NCI-H226 (cell line): ENCODE results near the gene BTBD8.

Source experiments
- DNase-seq: peaks from one replicate; pipeline ENCODE4 v3.0.0-alpha.2; 2015

Gene BTBD8

DNA sequence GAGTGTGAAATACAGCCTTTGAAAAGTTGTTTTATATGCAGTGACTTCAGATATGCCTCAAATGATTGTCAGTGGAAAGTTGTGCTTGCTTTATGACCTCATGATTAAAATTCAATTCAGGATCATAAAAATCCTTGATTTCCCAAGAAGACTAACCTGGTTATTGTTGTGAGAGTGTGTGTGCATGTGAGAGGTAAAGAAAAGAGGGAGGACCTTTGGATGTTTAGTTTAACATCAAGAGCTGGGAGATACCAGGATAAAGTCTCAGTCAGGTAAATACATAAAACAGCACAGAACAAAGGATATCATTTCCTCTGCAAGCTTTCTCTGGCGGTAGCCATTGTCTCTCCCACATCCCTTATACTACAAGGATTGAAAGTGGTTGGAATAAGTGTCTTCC lies 14.4 kb downstream of the BTBD8 start:
- DNase-seq, result no peak

DNA sequence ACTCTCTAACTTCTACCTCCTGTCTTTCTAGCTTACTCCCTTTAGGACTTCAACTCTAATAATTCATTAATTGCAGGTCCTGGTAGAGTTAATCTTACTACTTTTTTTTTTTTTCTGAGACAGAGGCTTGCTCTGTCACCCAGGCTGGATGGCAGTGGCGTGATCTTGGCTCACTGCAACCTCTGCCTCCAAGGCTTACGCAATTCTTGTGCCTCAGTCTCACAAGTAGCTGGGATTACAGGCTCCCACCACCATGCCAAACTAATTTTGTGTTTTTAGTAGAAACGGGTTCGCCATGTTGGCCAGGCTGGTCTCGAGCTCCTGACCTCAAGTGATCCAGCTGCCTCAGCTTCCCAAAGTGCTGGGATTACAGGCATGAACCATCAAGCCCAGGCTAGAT lies 15.7 kb downstream of the BTBD8 start:
- DNase-seq, result no peak

DNA sequence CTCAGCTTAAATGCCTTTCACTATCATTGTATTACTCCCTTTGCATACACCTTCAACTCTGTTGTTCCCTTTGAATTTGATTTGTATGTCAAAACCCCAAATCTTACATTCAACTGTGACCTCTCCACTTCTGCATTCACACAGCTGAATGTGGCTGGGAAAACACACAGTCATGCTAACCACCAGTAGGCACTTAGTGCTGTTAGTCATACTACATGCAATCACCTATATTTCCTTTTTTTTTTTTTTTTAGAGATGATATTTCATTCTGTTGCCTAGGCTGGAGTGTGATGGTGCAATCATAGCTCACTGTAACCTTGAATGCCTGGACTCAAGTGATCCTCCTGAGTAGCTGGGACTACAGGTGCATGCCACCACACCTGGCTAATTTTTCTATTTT lies 16.2 kb downstream of the BTBD8 start:
- DNase-seq, result no peak

DNA sequence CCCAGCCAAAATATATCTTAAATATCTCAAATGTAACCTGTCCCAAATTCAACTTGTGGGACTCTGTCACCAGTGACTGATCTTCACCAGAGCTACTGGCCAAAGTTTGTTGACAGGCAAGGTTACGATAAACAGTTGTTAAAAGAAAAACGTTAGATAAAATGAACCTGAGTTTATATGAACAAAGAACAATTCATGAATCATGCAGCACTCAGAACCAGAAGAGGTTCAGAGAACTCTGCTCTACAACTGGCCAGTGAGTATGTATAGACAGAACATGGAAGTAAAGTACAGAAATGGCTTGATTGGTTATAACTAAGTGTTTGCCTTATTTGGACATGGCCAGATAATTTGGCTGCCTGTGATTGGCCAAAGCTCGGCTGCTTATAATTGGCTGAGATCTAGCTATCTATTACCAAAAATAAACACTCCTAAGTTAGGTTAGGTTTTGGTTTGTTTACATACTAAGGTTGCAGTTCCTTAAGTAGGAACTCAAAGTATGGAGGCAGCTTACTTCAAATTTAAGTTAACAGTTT lies 25.5 kb downstream of the BTBD8 start:
- DNase-seq, result no peak

DNA sequence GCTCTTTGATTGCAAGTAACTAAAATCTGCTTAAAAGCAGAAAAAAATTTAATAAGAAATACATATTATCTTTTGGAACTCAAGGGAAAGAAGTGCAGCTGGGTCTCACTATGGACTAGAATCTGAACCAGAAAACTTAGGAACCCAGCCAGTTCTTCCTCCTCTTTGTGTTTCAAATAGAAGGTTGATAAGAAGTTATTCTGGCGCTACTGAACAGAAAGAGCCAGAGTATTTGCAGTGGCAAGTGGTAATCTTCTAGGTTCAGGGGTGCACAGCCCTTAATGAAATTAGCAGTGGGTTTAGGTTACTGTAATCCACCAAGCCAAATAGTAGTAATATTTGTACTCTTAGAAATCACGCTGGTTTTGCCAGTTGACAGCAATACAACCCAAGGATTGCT lies 28.5 kb downstream of the BTBD8 start:
- DNase-seq, result no peak

DNA sequence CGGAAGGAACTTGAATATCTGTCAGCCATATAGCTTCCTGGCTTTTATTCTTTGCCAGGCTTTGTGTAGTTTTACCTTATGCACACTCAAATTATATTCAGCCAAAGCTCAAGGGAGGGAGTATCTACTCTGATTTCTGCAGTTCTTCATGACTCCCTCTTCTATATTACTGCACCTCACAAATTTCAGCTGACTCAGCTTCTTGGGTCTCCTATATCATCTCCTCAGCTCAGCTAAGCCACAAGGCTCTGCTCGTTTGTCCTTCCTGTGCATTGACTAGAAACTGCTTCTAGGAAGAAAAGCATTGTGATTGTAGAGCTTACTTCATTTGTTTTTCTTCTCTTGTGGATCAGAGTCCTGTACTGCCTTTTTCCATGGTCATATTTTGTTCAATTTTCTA lies 37.4 kb downstream of the BTBD8 start:
- no peak for DNase-seq

DNA sequence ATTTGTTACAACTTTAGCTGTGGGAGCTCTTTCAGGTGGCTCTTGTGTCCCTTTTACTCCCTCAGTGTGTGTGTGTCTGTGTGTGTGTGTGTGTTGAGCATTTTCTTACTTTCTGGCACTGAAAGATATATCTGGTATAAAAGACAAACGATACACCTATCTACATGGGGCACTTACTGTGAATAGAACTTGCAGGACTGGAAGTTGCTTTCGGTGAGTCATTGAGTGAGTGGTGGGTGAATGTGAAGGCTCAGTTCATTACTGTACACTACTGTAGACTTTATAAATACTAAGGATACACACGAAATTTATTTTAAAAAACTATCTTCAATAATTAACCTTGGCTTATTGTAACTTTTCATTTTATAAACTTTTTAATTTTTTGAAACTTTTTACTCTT lies 38.7 kb downstream of the BTBD8 start:
- peak; percentile 36 for DNase-seq

DNA sequence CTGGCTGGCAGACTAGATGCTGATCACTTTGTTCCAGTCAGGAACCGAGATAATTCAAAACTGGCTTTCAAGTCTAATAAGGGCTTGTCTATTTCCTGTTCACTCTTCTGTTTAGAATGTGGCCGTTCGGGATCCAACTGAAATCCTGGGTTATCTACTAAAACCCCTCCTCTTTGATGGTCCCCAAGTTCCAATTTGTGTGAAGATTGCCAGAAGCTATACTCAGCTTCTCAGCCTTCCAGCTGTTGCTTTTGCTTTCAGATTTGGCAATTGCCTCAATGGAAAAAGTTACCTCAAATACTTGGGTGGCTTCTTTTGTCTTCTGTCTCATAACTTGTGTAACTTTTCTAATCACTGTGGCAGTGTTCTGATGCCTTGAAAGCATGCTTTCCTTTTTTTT lies 43.7 kb downstream of the BTBD8 start:
- no peak for DNase-seq

DNA sequence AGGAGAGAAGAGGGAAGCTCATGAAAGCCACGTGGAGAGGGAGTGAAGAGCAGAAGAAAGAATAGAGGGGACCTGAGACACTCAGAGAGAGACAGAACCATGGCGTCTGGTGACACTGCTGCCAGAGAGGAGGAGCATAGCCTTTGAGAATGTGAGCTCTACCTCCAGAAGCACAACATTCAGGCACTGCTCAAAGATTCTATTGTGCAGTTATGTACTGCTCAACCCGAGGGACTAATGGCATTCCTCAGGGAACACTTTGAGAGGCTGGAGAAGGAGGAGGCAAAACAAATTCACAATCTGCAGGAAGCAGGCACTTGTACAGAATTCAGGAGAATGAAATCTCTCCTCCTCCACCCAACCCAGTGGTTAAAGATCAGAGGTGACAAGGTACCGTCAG lies 45.1 kb downstream of the BTBD8 start:
- no peak for DNase-seq

DNA sequence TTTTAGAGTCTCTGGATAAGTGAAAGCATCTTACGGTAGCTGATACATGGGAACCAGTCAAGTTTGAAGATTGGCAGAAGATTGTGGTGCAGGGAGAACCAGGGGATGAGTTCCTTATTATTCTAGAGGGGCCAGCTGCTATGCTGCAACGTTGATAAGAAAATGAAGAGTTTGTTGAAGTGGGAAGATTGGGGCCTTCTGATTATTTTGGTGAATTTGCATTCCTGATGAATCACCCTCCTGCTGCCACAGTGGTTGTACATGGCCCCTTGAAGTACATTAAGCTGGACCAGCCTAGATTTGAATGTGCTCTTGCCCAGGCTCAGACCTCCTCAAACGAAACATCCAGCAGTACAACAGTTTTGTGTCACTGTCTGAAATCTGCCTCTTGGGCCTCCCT lies 45.9 kb downstream of the BTBD8 start:
- DNase-seq, result no peak

DNA sequence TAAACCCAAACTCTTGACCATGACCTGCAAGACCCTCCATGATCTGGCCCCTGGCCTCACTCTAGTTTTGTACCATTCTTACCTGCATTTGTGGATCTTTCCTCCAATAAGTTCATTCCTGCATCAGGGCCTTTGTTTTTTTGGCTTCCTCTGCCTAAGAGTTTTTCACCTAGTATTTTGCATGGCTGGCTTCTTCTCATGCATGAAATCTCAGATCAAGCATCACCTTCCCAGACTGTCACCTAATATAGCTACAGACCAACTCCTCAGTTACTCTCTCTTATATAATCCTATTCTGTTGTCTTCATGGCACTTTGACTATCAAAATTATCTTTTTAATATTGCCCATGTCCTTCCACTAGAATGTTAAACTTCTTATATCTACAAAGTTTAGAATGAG lies 54.2 kb downstream of the BTBD8 start:
- DNase-seq, result no peak

DNA sequence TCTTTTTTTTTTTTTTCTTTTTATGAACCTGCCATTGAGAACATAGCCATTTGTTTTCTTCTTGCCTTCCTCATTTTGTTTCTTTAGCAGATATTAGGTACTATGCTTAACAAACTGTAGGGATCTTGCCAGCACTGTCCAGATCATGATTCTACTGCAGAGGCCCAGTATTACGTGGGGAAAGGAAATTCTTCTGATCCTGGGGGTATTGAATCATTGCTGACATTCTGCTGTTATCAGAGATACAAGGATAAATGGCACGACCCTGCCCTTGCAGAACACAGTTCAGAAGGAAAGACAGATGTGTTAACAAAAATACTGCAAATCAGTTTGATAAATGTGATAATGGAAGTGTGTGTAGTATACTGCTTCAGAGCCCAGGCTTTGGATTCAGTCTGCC lies 56.2 kb downstream of the BTBD8 start:
- peak; percentile 46 for DNase-seq

DNA sequence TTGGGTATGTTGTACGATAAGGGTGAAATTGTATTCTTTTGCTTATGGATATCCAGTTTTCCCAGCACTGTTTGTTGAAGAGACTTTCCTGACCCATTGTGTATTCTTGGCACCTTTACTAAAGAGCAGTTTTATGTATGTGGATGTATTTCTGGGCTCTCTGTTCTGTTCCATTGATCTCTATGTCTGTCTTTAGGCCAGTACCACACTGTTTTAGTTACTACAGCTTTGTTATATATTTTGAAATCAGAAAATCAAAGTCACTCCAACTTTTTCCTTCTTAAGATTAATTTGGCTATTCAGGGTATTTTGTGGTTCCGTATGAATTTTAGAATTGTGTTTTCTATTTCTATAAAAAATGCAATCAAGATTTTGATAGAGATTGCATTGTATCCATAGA lies 74.8 kb downstream of the BTBD8 start:
- DNase-seq, result no peak

DNA sequence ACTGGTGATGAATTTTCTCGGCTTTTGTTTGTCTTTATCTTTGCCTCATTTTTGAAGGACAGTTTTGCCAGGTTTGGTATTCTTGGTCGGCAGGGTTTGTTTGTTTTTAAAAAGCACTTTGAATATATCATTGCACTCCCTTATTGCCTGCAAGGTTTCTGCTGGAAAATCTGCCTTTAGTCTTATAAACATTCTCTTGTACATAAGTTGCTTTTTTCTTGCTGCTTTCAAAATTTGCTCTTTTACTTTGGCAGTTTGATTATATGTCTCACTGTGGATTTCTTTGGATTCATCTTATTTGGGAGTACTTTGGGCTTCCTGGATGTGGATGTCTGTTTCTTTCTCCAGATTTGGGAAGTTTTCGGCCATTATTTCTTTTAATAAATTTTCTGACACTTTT lies 79.4 kb downstream of the BTBD8 start:
- no peak for DNase-seq

DNA sequence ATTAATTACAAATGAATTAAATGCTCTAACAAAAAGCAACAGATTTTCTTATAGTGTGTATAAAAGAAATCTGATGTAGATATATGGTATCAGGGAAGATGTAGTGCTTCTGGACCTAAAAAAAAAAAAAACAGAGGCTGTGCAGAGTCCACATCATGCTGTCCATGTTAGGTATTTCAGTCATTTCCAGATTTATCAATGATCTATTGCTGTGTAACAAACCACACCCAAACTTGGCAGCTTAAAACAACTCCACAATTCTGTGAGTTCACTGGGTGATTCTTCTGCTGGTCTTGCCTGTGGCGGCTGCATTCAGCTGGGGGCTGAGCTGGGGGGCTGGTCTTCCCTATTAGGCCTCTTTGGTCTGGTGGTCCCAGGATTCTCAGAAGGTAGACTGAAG lies 85.2 kb downstream of the BTBD8 start:
- DNase-seq, result no peak

DNA sequence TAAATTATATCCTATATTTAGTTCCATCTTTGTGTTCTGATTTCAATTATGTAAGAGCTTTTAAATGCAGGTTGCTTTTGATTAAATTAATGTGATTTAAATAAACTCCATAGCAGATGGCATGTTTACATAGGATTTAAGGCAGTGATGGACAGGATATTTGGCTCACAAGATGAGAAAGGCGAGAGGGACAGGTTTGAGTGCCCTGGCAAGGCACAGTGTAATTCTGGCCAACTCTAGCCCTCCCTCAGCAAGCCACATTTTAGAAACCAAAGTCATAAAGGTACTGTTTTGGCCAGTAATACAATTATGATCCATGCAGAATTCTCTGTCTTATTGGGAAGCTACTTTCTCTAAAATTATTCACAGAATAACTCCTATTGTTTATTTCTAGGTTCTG lies 87.0 kb downstream of the BTBD8 start:
- DNase-seq, result no peak

DNA sequence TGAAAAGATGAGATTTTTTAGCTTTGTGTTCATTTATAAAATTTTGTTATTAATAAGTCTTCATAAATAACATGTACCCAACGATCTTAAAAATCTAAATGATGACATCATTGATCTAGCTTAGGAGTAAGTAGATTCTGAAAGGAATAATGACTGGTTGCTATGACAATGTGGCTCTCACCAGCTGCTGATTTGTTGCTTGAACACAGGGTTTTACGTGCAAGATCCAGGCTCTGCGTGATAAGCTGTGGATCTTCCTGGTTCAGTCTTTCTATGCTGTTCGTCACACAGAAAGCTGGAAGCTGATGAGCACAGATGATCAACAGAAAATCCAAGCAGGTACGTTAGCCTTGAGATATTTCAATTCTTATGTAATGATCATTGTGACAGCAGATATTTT lies 88.5 kb downstream of the BTBD8 start:
- DNase-seq, result no peak

DNA sequence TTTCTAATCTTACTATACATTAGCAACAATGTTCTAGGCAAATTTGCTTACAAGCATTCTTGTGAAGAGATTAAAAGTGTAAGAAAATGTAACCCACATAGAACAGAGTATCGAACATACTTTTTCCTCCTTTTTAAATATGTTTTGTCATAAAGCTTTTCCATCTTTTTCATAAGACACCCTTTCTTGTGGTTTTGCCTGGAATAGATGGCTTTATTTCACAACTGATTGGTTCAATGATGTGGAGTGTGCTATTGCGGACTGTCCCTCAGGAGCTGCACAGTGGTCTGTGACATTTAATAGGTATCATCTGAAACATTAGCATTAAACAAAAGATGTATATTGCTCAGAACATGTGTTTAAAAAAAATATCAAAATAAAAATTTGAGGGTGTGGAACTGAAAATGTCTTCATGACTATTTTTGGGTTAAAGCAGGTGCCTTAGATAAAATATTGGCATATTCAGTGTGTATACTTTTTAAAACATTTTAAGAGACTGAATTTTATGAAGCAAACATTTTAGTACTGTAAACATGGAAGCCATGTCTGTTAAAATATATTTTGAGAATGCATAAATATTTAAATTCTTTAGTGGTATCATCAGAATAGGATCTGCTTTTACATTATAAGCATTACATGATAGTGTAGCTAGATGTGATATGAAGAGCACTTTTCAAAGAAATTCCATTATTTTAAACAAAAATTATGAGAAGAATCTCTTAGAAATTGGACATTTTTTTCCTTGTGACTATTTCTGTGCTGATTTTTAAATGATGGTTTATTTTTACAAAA lies 89.3 kb downstream of the BTBD8 start:
- DNase-seq, result no peak

DNA sequence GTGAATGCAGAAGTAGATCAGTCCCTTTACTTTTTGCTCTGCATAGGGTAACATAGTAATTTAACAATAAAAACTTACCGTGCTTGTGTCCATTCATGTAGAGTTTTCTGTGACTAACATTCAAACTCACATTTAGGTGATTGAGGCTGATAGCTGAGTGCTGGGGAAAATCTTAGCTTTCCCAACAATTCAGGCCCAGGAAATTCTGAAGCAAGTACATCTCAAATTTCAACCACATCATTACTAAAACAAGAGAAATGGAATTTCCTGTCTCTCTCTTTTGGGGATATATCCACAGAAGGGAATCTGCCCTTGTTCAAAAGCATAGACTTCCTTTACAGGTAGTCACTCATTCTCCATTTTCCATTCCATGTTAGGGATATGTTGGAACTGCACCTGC lies 104.5 kb downstream of the BTBD8 start:
- peak; percentile 72 for DNase-seq

DNA sequence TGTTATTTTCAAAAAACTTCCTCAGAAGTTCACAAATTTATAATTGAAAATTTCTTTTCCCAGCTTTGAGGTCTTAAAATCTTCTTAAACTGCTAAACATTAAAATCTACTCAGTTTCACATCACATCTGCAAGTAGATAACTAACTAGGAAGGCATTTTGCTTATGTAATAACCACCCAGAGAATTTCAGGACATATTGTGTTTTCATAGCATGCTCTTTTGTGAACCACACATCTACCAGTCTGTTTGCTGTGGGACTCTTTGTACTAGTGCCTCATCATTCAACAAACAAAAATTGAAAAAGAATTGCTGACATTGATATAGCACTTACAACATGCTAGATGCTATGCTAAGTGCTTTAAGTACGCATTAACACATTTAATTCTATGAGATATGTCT lies 105.9 kb downstream of the BTBD8 start:
- DNase-seq, result peak; percentile 19

DNA sequence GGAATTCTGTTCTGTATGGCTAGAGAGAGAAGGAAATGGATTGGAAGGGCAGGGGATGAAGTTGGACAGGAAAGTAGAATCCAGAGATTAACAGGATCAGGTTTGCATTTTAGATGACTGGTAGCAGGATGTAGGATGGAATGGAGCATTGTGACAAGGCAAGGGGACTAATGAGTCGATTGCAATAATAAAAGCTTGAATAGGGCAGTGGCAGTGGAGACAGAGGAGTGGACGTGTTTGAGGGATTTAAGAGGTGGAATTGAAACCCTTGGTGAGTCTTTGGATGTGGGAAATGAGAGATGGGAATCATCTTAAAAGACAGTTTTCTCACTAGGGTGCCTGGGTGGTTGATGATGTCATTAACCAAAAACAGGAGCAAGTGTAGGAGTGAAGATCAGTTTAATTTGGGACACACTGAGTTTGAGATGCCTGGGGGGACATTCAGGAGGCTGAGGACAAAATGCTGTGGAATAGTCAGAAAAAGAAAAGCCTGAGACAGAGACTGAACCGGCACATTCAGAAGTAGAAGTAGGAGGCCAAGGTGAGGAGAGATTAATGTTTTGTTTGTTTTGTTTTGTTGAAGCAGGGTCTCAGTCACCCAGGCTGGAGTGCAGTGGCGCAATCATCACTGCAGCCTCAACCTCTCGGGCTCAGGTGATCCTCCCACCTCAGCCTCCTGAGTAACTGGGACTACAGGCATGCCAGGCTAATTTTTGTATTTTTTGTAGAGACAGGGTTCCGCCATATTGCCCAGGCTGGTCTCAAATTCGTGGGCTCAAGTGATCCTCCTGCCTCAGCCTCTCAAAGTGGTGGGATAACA lies 108.5 kb downstream of the BTBD8 start:
- no peak for DNase-seq

DNA sequence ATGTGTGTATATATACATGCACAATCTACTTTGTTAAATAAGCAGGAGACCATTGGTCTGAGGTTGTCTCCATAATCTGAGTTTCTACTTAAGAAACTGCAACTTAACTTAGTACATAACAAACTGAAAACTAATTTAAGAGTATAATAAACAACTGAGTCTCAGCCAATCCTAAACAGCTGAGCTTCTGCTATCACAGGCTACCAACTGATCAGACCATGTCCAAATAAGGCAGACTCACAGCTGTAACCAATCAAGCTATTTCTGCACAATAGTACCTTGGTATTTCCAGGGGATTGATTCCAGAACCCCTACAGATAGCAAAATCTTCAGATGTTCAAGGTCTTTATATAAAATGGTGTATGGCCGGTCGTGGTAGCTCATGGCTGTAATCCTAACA lies 111.6 kb downstream of the BTBD8 start:
- no peak for DNase-seq

DNA sequence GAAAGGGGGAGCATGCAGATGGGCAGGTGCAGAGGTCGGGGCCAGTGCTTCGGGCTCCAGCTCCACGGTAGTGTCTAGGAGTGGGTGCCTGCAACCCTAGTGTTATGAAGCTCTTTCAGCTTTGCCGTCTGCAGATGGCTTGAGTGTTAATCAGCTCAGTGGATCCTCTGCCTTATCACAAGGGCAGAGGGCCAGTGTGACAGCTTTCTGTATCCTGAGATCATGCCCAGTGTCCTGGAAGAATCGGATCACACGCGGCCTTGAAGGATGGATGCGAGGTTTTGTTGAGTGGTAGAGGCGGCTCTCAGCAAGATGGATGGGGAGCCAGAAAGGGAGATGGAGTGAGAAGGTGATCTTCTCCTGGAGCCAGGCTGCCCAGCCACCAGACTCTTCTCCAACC lies 112.1 kb downstream of the BTBD8 start:
- no peak for DNase-seq

DNA sequence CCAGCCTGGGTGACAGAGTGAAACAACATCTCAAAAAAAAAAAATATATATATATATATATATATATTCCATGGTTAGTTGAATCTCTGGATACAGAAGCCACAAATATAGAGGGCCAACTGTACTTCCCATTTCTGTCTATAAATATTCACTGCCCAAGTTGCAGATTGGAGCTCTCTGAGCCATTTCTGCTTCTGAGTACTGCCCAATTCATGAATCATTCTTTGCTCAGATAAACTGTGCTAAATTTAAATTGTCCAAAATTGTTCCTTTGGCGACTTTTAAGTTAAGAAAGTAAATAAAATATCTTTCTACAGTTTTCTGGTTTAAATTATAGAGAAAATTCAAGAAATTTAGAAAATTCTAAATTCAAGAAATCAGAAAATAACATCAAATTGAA lies 114.4 kb downstream of the BTBD8 start:
- no peak for DNase-seq
